ENCODE measurements around the gene ADAMTSL4.
"Not testable (repeated sequence)": the region's sequence is repeated elsewhere in the genome, so short reads cannot be mapped to it uniquely, and the experiment has no call there.

ADAMTSL4 gene

GRCh38 chr1:150596095-150596892 is 47.1 kb downstream of the ADAMTSL4 start:
- no peak for DNase-seq

- no peak for DNase-seq
Observed at GRCh38 chr1:150596976-150597375, 47.8 kb downstream of the ADAMTSL4 start.

- DNase-seq = not testable (repeated sequence)
Observed at GRCh38 chr1:150598346-150598745, 49.1 kb downstream of the ADAMTSL4 start.

GRCh38 chr1:150601540-150601939 is 52.3 kb downstream of the ADAMTSL4 start:
- no peak for DNase-seq

- not testable (repeated sequence) for DNase-seq
Observed at GRCh38 chr1:150602372-150602771, 53.2 kb downstream of the ADAMTSL4 start.

GRCh38 chr1:150603711-150604110 is 54.5 kb downstream of the ADAMTSL4 start:
- no peak for DNase-seq

GRCh38 chr1:150604226-150604588 is 55.0 kb downstream of the ADAMTSL4 start:
- no peak for DNase-seq

- not testable (repeated sequence) for DNase-seq
Observed at GRCh38 chr1:150605451-150605731, 56.2 kb downstream of the ADAMTSL4 start.

GRCh38 chr1:150606463-150607142 is 57.4 kb downstream of the ADAMTSL4 start:
- DNase-seq = no peak

GRCh38 chr1:150609732-150610131 is 60.5 kb downstream of the ADAMTSL4 start:
- DNase-seq = no peak

Measured in NCI-H2029 (cell line).